ENCODE measurements around the gene L2HGDH. TPM values are rescaled to one million over a fixed set of nuclear protein-coding genes. Genes with fewer than 3 reads are reported as not detected.

L2HGDH gene
- total and polyA plus RNA-seq, 9 of the 15 experiments (the other 6 are each of a cell fraction or from before 2014, with no cell fraction given) = 1.7 to 16.1 (median 10.5) TPM

- no peak for TF ChIP-seq CTBP1 (IDR thresholded peaks at IDR 0.05; ENCODE audit: borderline replicate concordance)
- no peak for TF ChIP-seq PURB (CRISPR knock-in tag; IDR thresholded peaks at IDR 0.05; ENCODE audit: low read depth)
- TF ChIP-seq TBP (optimal IDR thresholded peaks at IDR 0.05; ENCODE audit: low read depth, low read length) = no peak
- TF ChIP-seq ZNF395 (CRISPR knock-in tag; IDR thresholded peaks at IDR 0.05) = no peak
- no peak for TF ChIP-seq IFI16 (CRISPR knock-in tag; IDR thresholded peaks at IDR 0.05)
- no peak for TF ChIP-seq NBN (IDR thresholded peaks at IDR 0.05; ENCODE audit: low read depth)
- TF ChIP-seq ZNF655 (CRISPR knock-in tag; IDR thresholded peaks at IDR 0.05) = no peak
- no peak for TF ChIP-seq ZNF512 (tag; IDR thresholded peaks at IDR 0.05)
- TF ChIP-seq ELK1 (CRISPR knock-in tag; IDR thresholded peaks at IDR 0.05) = no peak
- TF ChIP-seq EZH2 (IDR thresholded peaks at IDR 0.05; ENCODE audit: borderline replicate concordance, low read depth, low read length) = no peak
- no peak for TF ChIP-seq JUNB (CRISPR knock-in tag; conservative IDR thresholded peaks at IDR 0.05)
- peaks cover 6% of the 10 kb centered on the region; the same call in 1 of the 2 replicates for H3K9me3 ChIP-seq (replicated peaks; ENCODE audit: control insufficient read depth, insufficient read depth, low read depth, low read length)
- H3K4me1 ChIP-seq (replicated peaks in 1 of 2; ENCODE audit: control insufficient read depth in 2 of 2, insufficient read depth in 2 of 2, low read length in 2 of 2) = peaks cover 10 to 14% of the 10 kb centered on the region in 2 experiments; a peak in 4 of 5 replicates
- intact Hi-C loops (cut with micrococcal nuclease) (no loop called here), in situ Hi-C loops (cut with MboI) (no loop called here)
- ChIA-PET CTCF (ENCODE audit: low intra/inter-chr PET ratio) (no interaction called here), POLR2A (interaction anchor here (0.6 to 1.1 kb wide), 2 partner anchors 10 to 1124 kb away, joined by 3 read pairs; no protein-coding TSS in a partner anchor)
- H3K36me3 ChIP-seq (ENCODE audit: control insufficient read depth, insufficient read depth, low read length) = peaks cover 3% of the 10 kb centered on the region; the same call in 1 of the 3 replicates
- H4K20me1 ChIP-seq (replicated peaks; ENCODE audit: control insufficient read depth, insufficient read depth, low read length) = no peaks in the 10 kb centered on the region
- H3K79me2 ChIP-seq (ENCODE audit: control insufficient read depth, insufficient read depth, low read length) = peaks cover 55% of the 10 kb centered on the region
- DNase-seq (ENCODE audit: extremely low read depth in 1 of 4, low spot score in 3 of 4) = no peak
- peak overlapping the region; percentile 81 for H3K4me2 ChIP-seq (ENCODE audit: insufficient read depth, low read length)
- BruUV-seq (replicated peaks) = no TSS peak
- H3K4me3 ChIP-seq = peak overlapping the region; percentile 73; the same call in 1 of the 2 replicates
- 0% methylated on average over 1 of the region's 4 CpGs for WGBS (ENCODE audit: insufficient coverage, low coverage, missing lambda C conversion rate)
- ATAC-seq = no peak
- no peak for FAIRE-seq
- H3K9ac ChIP-seq (ENCODE audit: insufficient read depth in 1 of 2, low read depth in 2 of 2, low read length in 2 of 2) = no peak overlapping the region
- H3K27ac ChIP-seq (ENCODE audit: extremely low read depth, low read depth, low read length) = no peak overlapping the region
- H2AFZ ChIP-seq (ENCODE audit: low read depth, low read length) = no peak overlapping the region
- H3K27me3 ChIP-seq (ENCODE audit: control insufficient read depth in 2 of 2, insufficient read depth in 2 of 2, low read length in 2 of 2) = no peaks in the 10 kb centered on the region
- H3K9me1 ChIP-seq (ENCODE audit: control insufficient read depth, insufficient read depth, low read length) = no peaks in the 10 kb centered on the region
Measured at GRCh38 chr14:50310445-50310844, 1.6 kb downstream of the L2HGDH start.
